ENCODE results near the gene TMEM179. TPM values are rescaled to one million over a fixed set of nuclear protein-coding genes. Genes with fewer than 3 reads are reported as not detected.

TMEM179 gene
- total RNA-seq, 1 donor from 2014 or later = not detected

- Histone ChIP-seq H3K27me3 (peaks cover 14% of the 10 kb centered on the region), H3K27ac (no peak overlapping the region), H3K4me3 (no peak overlapping the region), H3K4me1 (no peaks in the 10 kb centered on the region), H3K9me3 (no peaks in the 10 kb centered on the region), H3K36me3 (no peaks in the 10 kb centered on the region)
- ATAC-seq (no peak), DNase-seq (no peak)
- TF ChIP-seq CTCF (IDR thresholded peaks at IDR 0.05) = no peak
- intact Hi-C loops (cut with DNase I) = no loop called here
These were observed 20.4 kb upstream of the TMEM179 start for GRCh38 chr14:104624939-104625338.

- peaks cover 27% of the 10 kb centered on the region for H3K27me3 ChIP-seq
- peaks cover 5% of the 10 kb centered on the region for H3K9me3 ChIP-seq
- H3K27ac ChIP-seq = no peak overlapping the region
- no peak for TF ChIP-seq CTCF (IDR thresholded peaks at IDR 0.05)
- no peak overlapping the region for H3K4me3 ChIP-seq
- intact Hi-C loops (cut with DNase I) = no loop called here
- no peak for DNase-seq
- no peak for ATAC-seq
- no peaks in the 10 kb centered on the region for H3K4me1 ChIP-seq
- no peaks in the 10 kb centered on the region for H3K36me3 ChIP-seq
These were observed 9.7 kb upstream of the TMEM179 start for GRCh38 chr14:104614126-104614812.

GRCh38 chr14:104611881-104612280, 7.3 kb upstream of the TMEM179 start:
- intact Hi-C loops (cut with DNase I) = no loop called here
- no peak for TF ChIP-seq CTCF (IDR thresholded peaks at IDR 0.05)
- Histone ChIP-seq H3K36me3 (no peaks in the 10 kb centered on the region), H3K4me1 (no peaks in the 10 kb centered on the region), H3K27ac (no peak overlapping the region), H3K9me3 (peaks cover 5% of the 10 kb centered on the region), H3K27me3 (peaks cover 8% of the 10 kb centered on the region), H3K4me3 (no peak overlapping the region)
- DNase-seq = no peak
- no peak for ATAC-seq

GRCh38 chr14:104610749-104611310, 6.3 kb upstream of the TMEM179 start:
- Histone ChIP-seq H3K4me3 (no peak overlapping the region), H3K4me1 (no peaks in the 10 kb centered on the region), H3K36me3 (no peaks in the 10 kb centered on the region), H3K27ac (no peak overlapping the region), H3K27me3 (peaks cover 5% of the 10 kb centered on the region), H3K9me3 (peaks cover 5% of the 10 kb centered on the region)
- no peak for ATAC-seq
- no peak for DNase-seq
- no peak for TF ChIP-seq CTCF (IDR thresholded peaks at IDR 0.05)
- intact Hi-C loops (cut with DNase I) = no loop called here

GRCh38 chr14:104609666-104610065, 5.1 kb upstream of the TMEM179 start:
- Histone ChIP-seq H3K36me3 (no peaks in the 10 kb centered on the region), H3K4me3 (no peak overlapping the region), H3K9me3 (no peaks in the 10 kb centered on the region), H3K4me1 (no peaks in the 10 kb centered on the region), H3K27me3 (peaks cover 12% of the 10 kb centered on the region), H3K27ac (no peak overlapping the region)
- TF ChIP-seq CTCF (IDR thresholded peaks at IDR 0.05) = no peak
- intact Hi-C loops (cut with DNase I) = no loop called here
- ATAC-seq = no peak
- no peak for DNase-seq

All from upper lobe of right lung (tissue), 1 donor.